Activated CD4-positive, alpha-beta T cell treated with anti-CD3 and anti-CD28 coated beads, Interleukin-2, amount 10 ng/mL, durations not matched to agents 24 days and 14 days (primary cell): Measurements from ENCODE around the gene APOO. TPM values are rescaled to one million over a fixed set of nuclear protein-coding genes. Genes with fewer than 3 reads are reported as not detected.

Source experiments
- DNase-seq: peaks from one replicate; pipeline ENCODE4 v3.0.0; 2022
- H3K27ac Mint-ChIP-seq: one replicate; pipeline ENCODE4 v1.8.0; 2022; ENCODE audit warnings: mild to moderate bottlenecking, mixed read lengths
- H3K27me3 Mint-ChIP-seq: one replicate; pipeline ENCODE4 v1.8.0; 2022; ENCODE audit warnings: mixed read lengths
- H3K36me3 Mint-ChIP-seq: one replicate; pipeline ENCODE4 v1.8.0; 2022; ENCODE audit warnings: low read depth, mild to moderate bottlenecking, mixed read lengths
- H3K4me1 Mint-ChIP-seq: one replicate; pipeline ENCODE4 v1.8.0; 2021; ENCODE audit warnings: mixed read lengths
- H3K4me3 Mint-ChIP-seq: one replicate; pipeline ENCODE4 v1.8.0; 2022; ENCODE audit warnings: mild to moderate bottlenecking, moderate library complexity, mixed read lengths
- H3K9me3 Mint-ChIP-seq: one replicate; pipeline ENCODE4 v1.8.0; 2021; ENCODE audit warnings: mixed read lengths
- intact Hi-C: fragments of 100-400 bp; cut with micrococcal nuclease; formaldehyde crosslinking; loops from one replicate; pipeline ENCODE4 v1.15.1; 2023
- total RNA-seq: library from RNA; stranded (reverse); gene quantifications from 2 replicates; pipeline ENCODE4 v1.2.3, GENCODE V29; 2022

APOO gene
- total RNA-seq, 1 donor from 2014 or later, result 27.1 TPM

- intact Hi-C loops, result no loop called here
- Mint-ChIP-seq H3K27me3 (no peaks in the 10 kb centered on the region), H3K4me1 (peaks cover 22% of the 10 kb centered on the region), H3K4me3 (no peak overlapping the region), H3K9me3 (no peaks in the 10 kb centered on the region), H3K27ac (no peak overlapping the region), H3K36me3 (peaks cover 24% of the 10 kb centered on the region)
- no peak for DNase-seq
Observed at GRCh38 chrX:23788946-23789345, 118.8 kb downstream of the APOO start.

- DNase-seq, result no peak
- Mint-ChIP-seq H3K36me3 (peaks cover 26% of the 10 kb centered on the region), H3K27me3 (no peaks in the 10 kb centered on the region), H3K9me3 (no peaks in the 10 kb centered on the region), H3K4me1 (peaks cover 22% of the 10 kb centered on the region), H3K4me3 (no peak overlapping the region), H3K27ac (no peak overlapping the region)
- intact Hi-C loops, result no loop called here
Observed at GRCh38 chrX:23788521-23788920, 119.2 kb downstream of the APOO start.

- Mint-ChIP-seq H3K27ac (no peak overlapping the region), H3K36me3 (peaks cover 26% of the 10 kb centered on the region), H3K4me3 (no peak overlapping the region), H3K27me3 (no peaks in the 10 kb centered on the region), H3K9me3 (no peaks in the 10 kb centered on the region), H3K4me1 (peaks cover 22% of the 10 kb centered on the region)
- intact Hi-C loops, result no loop called here
- no peak for DNase-seq
Observed at GRCh38 chrX:23787745-23788118, 120.0 kb downstream of the APOO start.

GRCh38 chrX:23786268-23786815, 121.4 kb downstream of the APOO start:
- no peaks in the 10 kb centered on the region for H3K27me3 Mint-ChIP-seq
- no peak overlapping the region for H3K27ac Mint-ChIP-seq
- no peak overlapping the region for H3K4me3 Mint-ChIP-seq
- no peak for DNase-seq
- H3K9me3 Mint-ChIP-seq, result no peaks in the 10 kb centered on the region
- peaks cover 26% of the 10 kb centered on the region for H3K36me3 Mint-ChIP-seq
- intact Hi-C loops, result no loop called here
- peaks cover 28% of the 10 kb centered on the region for H3K4me1 Mint-ChIP-seq

- Mint-ChIP-seq H3K4me1 (peaks cover 28% of the 10 kb centered on the region), H3K36me3 (peaks cover 26% of the 10 kb centered on the region), H3K27ac (no peak overlapping the region), H3K9me3 (no peaks in the 10 kb centered on the region), H3K27me3 (no peaks in the 10 kb centered on the region), H3K4me3 (peak overlapping the region; percentile 95)
- DNase-seq, result no peak
- intact Hi-C loops, result no loop called here
Observed at GRCh38 chrX:23785580-23785979, 122.2 kb downstream of the APOO start.

GRCh38 chrX:23784470-23785331, 123.0 kb downstream of the APOO start:
- Mint-ChIP-seq H3K9me3 (no peaks in the 10 kb centered on the region), H3K4me3 (peak overlapping the region; percentile 95), H3K27me3 (no peaks in the 10 kb centered on the region), H3K36me3 (peaks cover 26% of the 10 kb centered on the region), H3K4me1 (peaks cover 28% of the 10 kb centered on the region), H3K27ac (peak overlapping the region; percentile 91)
- DNase-seq, result peak; percentile 60
- intact Hi-C loops, result loop anchor here (5.0 kb wide), 2 partner anchors 268 to 368 kb away; partner anchors contain the start of gene EIF2S3

- Mint-ChIP-seq H3K36me3 (peaks cover 26% of the 10 kb centered on the region), H3K4me1 (peaks cover 30% of the 10 kb centered on the region), H3K9me3 (no peaks in the 10 kb centered on the region), H3K27ac (peak overlapping the region; percentile 91), H3K27me3 (no peaks in the 10 kb centered on the region), H3K4me3 (peak overlapping the region; percentile 95)
- intact Hi-C loops, result loop anchor here (1.0 to 5.0 kb wide), 5 partner anchors 118 to 368 kb away; partner anchors contain the start of genes APOO and EIF2S3
- DNase-seq, result peak; percentile 73
Observed at GRCh38 chrX:23783589-23784469, 123.9 kb downstream of the APOO start.

Other genes with a start within 250 kb of the APOO start
- gene PRDX4, start 240.4 kb downstream of the APOO start, total RNA-seq, result 76.4 and 80.3 TPM in 2 replicates
- gene ACOT9, start 164.7 kb downstream of the APOO start, total RNA-seq, result 53.3 and 54.6 TPM in 2 replicates
- 58.3 and 59.9 TPM in 2 replicates for gene SAT1, start 124.8 kb downstream of the APOO start, total RNA-seq
- gene CXorf58, start 68 bp upstream of the APOO start, total RNA-seq, result not detected in 2 replicates
- 9.8 and 10.2 TPM in 2 replicates for gene KLHL15, start 119.2 kb upstream of the APOO start, total RNA-seq
- gene EIF2S3, start 147.0 kb upstream of the APOO start, total RNA-seq, result 207 and 214 TPM in 2 replicates
- gene ZFX, start 241.8 kb upstream of the APOO start, total RNA-seq, result 38.8 and 49.9 TPM in 2 replicates